Measurements from ENCODE around the gene SLAMF8.

GRCh38 chr1:159851407-159851806, 24.7 kb downstream of the SLAMF8 start:
- TF ChIP-seq SUZ12 (IDR thresholded peaks at IDR 0.05; ENCODE audit: extremely low read depth, insufficient read depth, insufficient read length), result no peak
- no peak for TF ChIP-seq ZNF274 (IDR thresholded peaks at IDR 0.05; ENCODE audit: low read depth, low read length)
- TF ChIP-seq YY1 (IDR thresholded peaks at IDR 0.05; ENCODE audit: insufficient read depth, insufficient read length), result no peak

All from NT2/D1 (cell line).